MM.1S (cell line): Measurements from ENCODE around the gene KLHL25.

Experiments
- DNase-seq: peaks from one replicate; pipeline ENCODE4 v3.0.0-alpha.2; 2015
- H2AFZ ChIP-seq: fragments of 300-600 bp; sonication (generic); 2 replicates; pipeline ENCODE4 v1.6.0; 2016; ENCODE audit warnings: antibody characterized with exemption, low read length
- H3F3A ChIP-seq: fragments of 300-600 bp; sonication (generic); 2 replicates; pipeline ENCODE4 v1.6.1; 2016; ENCODE audit warnings: mild to moderate bottlenecking, antibody characterized with exemption, low read length, moderate library complexity, mixed read lengths; ENCODE audit not compliant: insufficient read depth
- H3K27ac ChIP-seq: fragments of 300-600 bp; sonication (generic); 2 replicates; pipeline ENCODE4 v1.5.1; 2016; ENCODE audit warnings: mild to moderate bottlenecking, low read length
- H3K27me3 ChIP-seq: fragments of 300-600 bp; sonication (generic); replicated peaks from 2 replicates; pipeline ENCODE4 v1.6.0; 2016; ENCODE audit warnings: low read length; ENCODE audit not compliant: insufficient read depth
- H3K36me3 ChIP-seq: fragments of 300-600 bp; sonication (generic); replicated peaks from 2 replicates; pipeline ENCODE4 v1.6.1; 2016; ENCODE audit warnings: mild to moderate bottlenecking, low read length, mixed read lengths; ENCODE audit not compliant: insufficient read depth
- H3K4me1 ChIP-seq: fragments of 300-600 bp; sonication (generic); 2 replicates; pipeline ENCODE4 v1.6.1; 2016; ENCODE audit warnings: low read length, mixed read lengths
- H3K4me2 ChIP-seq: fragments of 300-600 bp; sonication (generic); 2 replicates; pipeline ENCODE4 v1.6.0; 2016; ENCODE audit warnings: low read depth, low read length
- H3K4me3 ChIP-seq: fragments of 300-600 bp; sonication (generic); 2 replicates; pipeline ENCODE4 v1.5.1; 2016; ENCODE audit warnings: low read length, mixed read lengths
- H3K79me2 ChIP-seq: fragments of 300-600 bp; sonication (generic); 2 replicates; pipeline ENCODE4 v1.6.1; 2016; ENCODE audit warnings: mixed run types, low read length, mixed read lengths
- H3K9ac ChIP-seq: fragments of 300-600 bp; sonication (generic); 2 replicates; pipeline ENCODE4 v1.6.1; 2016; ENCODE audit warnings: low read length, mixed read lengths
- H3K9me2 ChIP-seq: fragments of 300-600 bp; sonication (generic); replicated peaks from 2 replicates; pipeline ENCODE4 v1.6.1; 2016; ENCODE audit warnings: mild to moderate bottlenecking, low read length, mixed read lengths; ENCODE audit not compliant: insufficient read depth
- H3K9me3 ChIP-seq: fragments of 300-600 bp; sonication (generic); replicated peaks from 2 replicates; pipeline ENCODE4 v1.6.1; 2016; ENCODE audit warnings: mild to moderate bottlenecking, low read length, mixed read lengths; ENCODE audit not compliant: insufficient read depth
- H4K20me1 ChIP-seq: fragments of 300-600 bp; sonication (generic); 2 replicates; pipeline ENCODE4 v1.6.1; 2016; ENCODE audit warnings: mild to moderate bottlenecking, low read length, moderate library complexity, mixed read lengths; ENCODE audit not compliant: insufficient read depth
- CTCF ChIP-seq: fragments of 300-600 bp; sonication (generic); IDR thresholded peaks from 2 replicates; pipeline ENCODE4 v1.5.1; 2016; ENCODE audit warnings: antibody characterized with exemption, low read length, mixed read lengths
- EZH2 ChIP-seq: fragments of 300-600 bp; sonication (generic); optimal IDR thresholded peaks from 2 replicates; pipeline ENCODE3; 2017; ENCODE audit warnings: low read depth, mild to moderate bottlenecking, antibody characterized with exemption, low read length, mixed read lengths
- EZH2phosphoT487 ChIP-seq: fragments of 300-600 bp; sonication (generic); IDR thresholded peaks from 2 replicates; pipeline ENCODE4 v1.6.1; 2018; ENCODE audit warnings: antibody characterized with exemption, low read length

The KLHL25 gene

GRCh38 chr15:85737061-85737460 is 57.7 kb downstream of the KLHL25 start:
- Histone ChIP-seq H3K9ac (no peak overlapping the region), H3K79me2 (no peaks in the 10 kb centered on the region), H3K9me2 (no peaks in the 10 kb centered on the region), H3K4me1 (no peaks in the 10 kb centered on the region), H3K4me2 (no peak overlapping the region), H2AFZ (no peak overlapping the region), H3K36me3 (no peaks in the 10 kb centered on the region; the same call in none of the 2 replicates), H3K4me3 (no peak overlapping the region), H3K9me3 (no peaks in the 10 kb centered on the region), H3K27me3 (no peaks in the 10 kb centered on the region), H3K27ac (no peak overlapping the region), H4K20me1 (no peaks in the 10 kb centered on the region), H3F3A (no peaks in the 10 kb centered on the region)
- no peak for DNase-seq
- TF ChIP-seq EZH2 (no peak), EZH2phosphoT487 (no peak), CTCF (no peak)

GRCh38 chr15:85733416-85733815 is 61.3 kb downstream of the KLHL25 start:
- no peaks in the 10 kb centered on the region for H3K27me3 ChIP-seq
- no peak overlapping the region for H3K9ac ChIP-seq
- H4K20me1 ChIP-seq, result no peaks in the 10 kb centered on the region
- no peaks in the 10 kb centered on the region for H3K9me3 ChIP-seq
- no peaks in the 10 kb centered on the region for H3K9me2 ChIP-seq
- H3K27ac ChIP-seq, result no peak overlapping the region
- no peaks in the 10 kb centered on the region; the same call in none of the 2 replicates for H3K36me3 ChIP-seq
- no peaks in the 10 kb centered on the region for H3K79me2 ChIP-seq
- 0 out of 2 replicates have a peak, but pooled peaks cover 4% of the 10 kb centered on the region for H3F3A ChIP-seq
- TF ChIP-seq EZH2 (no peak), EZH2phosphoT487 (no peak), CTCF (no peak)
- no peaks in the 10 kb centered on the region for H3K4me1 ChIP-seq
- H3K4me2 ChIP-seq, result no peak overlapping the region
- H2AFZ ChIP-seq, result no peak overlapping the region
- no peak for DNase-seq
- no peak overlapping the region for H3K4me3 ChIP-seq

GRCh38 chr15:85730001-85730820 is 64.5 kb downstream of the KLHL25 start:
- Histone ChIP-seq H3K27me3 (no peaks in the 10 kb centered on the region), H3K79me2 (no peaks in the 10 kb centered on the region), H3K9ac (no peak overlapping the region), H3F3A (0 out of 2 replicates have a peak, but pooled peaks cover 4% of the 10 kb centered on the region), H3K36me3 (no peaks in the 10 kb centered on the region; the same call in none of the 2 replicates), H3K4me1 (no peaks in the 10 kb centered on the region), H3K9me3 (no peaks in the 10 kb centered on the region), H3K9me2 (no peaks in the 10 kb centered on the region), H3K27ac (no peak overlapping the region), H2AFZ (no peak overlapping the region), H3K4me3 (no peak overlapping the region), H3K4me2 (no peak overlapping the region), H4K20me1 (no peaks in the 10 kb centered on the region)
- DNase-seq, result peak; percentile 50
- TF ChIP-seq EZH2 (no peak), EZH2phosphoT487 (no peak), CTCF (peak; percentile 77)
